GM18858 (cell line): Measurements from ENCODE around the gene GRAMD1A.
"Not testable (repeated sequence)": the region's sequence is repeated elsewhere in the genome, so short reads cannot be mapped to it uniquely, and the experiment has no call there.

Experiments used
- ATAC-seq: cut with Tn5 transposase; IDR thresholded peaks from one replicate; pipeline ENCODE4 v1.9.1; 2021; ENCODE audit not compliant: unreplicated experiment

The GRAMD1A gene

GRCh38 chr19:35015954-35016351, 15.8 kb downstream of the GRAMD1A start:
- no peak for ATAC-seq

- ATAC-seq = no peak
These were observed 17.4 kb downstream of the GRAMD1A start for GRCh38 chr19:35017507-35017906.

- ATAC-seq = no peak
These were observed 18.3 kb downstream of the GRAMD1A start for GRCh38 chr19:35018379-35018778.

GRCh38 chr19:35019144-35019543, 19.0 kb downstream of the GRAMD1A start:
- ATAC-seq = no peak

- no peak for ATAC-seq
These were observed 20.9 kb downstream of the GRAMD1A start for GRCh38 chr19:35021016-35021415.

GRCh38 chr19:35021596-35021995, 21.5 kb downstream of the GRAMD1A start:
- ATAC-seq = no peak

- ATAC-seq = no peak
These were observed 22.3 kb downstream of the GRAMD1A start for GRCh38 chr19:35022460-35022859.

GRCh38 chr19:35023428-35023827, 23.3 kb downstream of the GRAMD1A start:
- no peak for ATAC-seq

- ATAC-seq = no peak
These were observed 24.0 kb downstream of the GRAMD1A start for GRCh38 chr19:35024095-35024494.

GRCh38 chr19:35025969-35026368, 25.8 kb downstream of the GRAMD1A start:
- no peak for ATAC-seq

- ATAC-seq = no peak
These were observed 26.3 kb downstream of the GRAMD1A start for GRCh38 chr19:35026418-35026817.

- ATAC-seq = no peak
These were observed 26.9 kb downstream of the GRAMD1A start for GRCh38 chr19:35027009-35027408.

- no peak for ATAC-seq
These were observed 27.9 kb downstream of the GRAMD1A start for GRCh38 chr19:35027851-35028599.

GRCh38 chr19:35028600-35028885, 28.4 kb downstream of the GRAMD1A start:
- ATAC-seq = not testable (repeated sequence)

GRCh38 chr19:35029275-35029736, 29.2 kb downstream of the GRAMD1A start:
- ATAC-seq = not testable (repeated sequence)

- ATAC-seq = no peak
These were observed 29.7 kb downstream of the GRAMD1A start for GRCh38 chr19:35029737-35030256.

- ATAC-seq = no peak
These were observed 30.3 kb downstream of the GRAMD1A start, which contains the start of gene SCN1B for GRCh38 chr19:35030257-35031071. TSS of gene SCN1B (plus strand) at chr19:35030470. CDS start at chr19:35030821, 351 bp downstream.

- ATAC-seq = no peak
These were observed 31.2 kb downstream of the GRAMD1A start for GRCh38 chr19:35031072-35031881.

- ATAC-seq = no peak
These were observed 32.3 kb downstream of the GRAMD1A start for GRCh38 chr19:35032356-35032865.

- ATAC-seq = no peak
These were observed 33.2 kb downstream of the GRAMD1A start for GRCh38 chr19:35033067-35034004.
